HG03060 (cell line): Measurements from ENCODE around the gene ARL3.
"Not testable (repeated sequence)": the region's sequence is repeated elsewhere in the genome, so short reads cannot be mapped to it uniquely, and the experiment has no call there.

Source experiments
- ATAC-seq: cut with Tn5 transposase; IDR thresholded peaks from one replicate; pipeline ENCODE4 v1.9.1; 2021; ENCODE audit warnings: low read depth, moderate number of reproducible peaks; ENCODE audit not compliant: unreplicated experiment

Gene ARL3, protein sequence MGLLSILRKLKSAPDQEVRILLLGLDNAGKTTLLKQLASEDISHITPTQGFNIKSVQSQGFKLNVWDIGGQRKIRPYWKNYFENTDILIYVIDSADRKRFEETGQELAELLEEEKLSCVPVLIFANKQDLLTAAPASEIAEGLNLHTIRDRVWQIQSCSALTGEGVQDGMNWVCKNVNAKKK

DNA sequence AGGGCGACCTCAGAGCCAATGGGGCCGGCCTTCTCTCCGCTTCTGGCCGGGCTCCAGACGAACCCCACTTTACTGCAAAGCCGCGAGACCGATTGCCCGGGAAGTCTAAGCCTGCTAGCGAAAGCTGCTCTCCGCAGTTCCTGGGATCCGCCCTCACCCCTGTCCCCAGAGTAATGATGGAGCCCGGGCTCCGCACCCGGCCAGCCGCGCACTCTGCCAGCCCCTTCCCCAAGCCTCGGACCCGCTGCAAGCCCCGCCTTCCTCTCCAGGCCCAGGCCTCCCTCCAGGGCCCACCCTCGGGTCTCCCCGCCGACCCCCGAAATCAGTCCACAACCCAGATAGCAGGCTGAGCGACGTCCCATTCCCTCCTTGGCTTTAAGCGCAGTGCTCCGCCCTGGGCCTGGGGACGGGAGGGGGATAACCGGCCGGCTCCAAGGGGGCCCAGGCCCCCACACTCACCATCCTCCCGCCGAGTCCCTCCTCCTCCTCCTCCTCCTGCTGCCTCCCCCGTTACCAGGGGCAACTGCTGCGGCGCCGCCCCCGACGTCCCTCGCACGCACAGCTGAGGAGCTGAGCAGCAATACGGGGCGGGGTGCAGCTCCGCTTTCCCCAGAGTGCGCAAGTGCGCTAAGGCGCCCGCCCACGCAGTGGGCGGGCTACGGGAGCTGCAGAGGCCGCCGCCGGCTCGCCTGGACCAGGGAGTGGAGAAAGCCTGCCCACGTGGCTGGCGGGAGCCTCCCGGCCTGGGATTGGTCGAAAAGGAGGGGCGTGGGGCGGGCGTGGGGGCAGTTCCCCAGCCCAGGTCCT, at the start of gene ARL3:
Gene ARL3, minus strand, starts transcription at position 584 of the 807 bp plus-strand sequence. Its CDS starts 122 bp downstream, at position 462.
- peak; percentile 50 for ATAC-seq

DNA sequence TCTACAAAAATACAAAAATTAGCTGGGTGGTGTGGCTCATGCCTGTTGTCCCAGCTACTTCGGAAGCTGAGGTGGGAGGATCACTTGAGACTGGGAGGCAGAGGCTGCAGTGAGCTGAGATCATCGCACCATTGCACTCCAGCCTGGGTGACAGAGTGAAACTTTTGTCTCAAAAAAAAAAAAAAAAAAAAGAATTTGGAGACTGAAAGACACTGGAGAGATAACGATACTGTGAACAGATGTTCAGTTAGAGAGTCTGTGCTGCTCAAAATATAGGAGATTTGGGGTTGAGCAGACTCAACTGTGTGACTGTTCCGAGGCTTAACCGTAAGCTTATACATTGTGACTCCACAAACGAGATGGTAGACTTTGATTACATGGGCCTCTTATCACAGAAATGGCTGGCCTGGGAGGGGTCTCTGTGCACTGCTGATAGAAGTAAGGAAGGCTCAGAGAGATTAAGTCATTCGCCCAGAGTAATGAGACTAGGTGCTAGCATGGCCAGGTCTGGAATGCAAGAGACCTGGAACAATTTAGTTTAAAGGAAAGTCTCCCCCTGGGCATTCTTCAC, 48.9 kb upstream of the ARL3 start:
- ATAC-seq, result no peak

DNA sequence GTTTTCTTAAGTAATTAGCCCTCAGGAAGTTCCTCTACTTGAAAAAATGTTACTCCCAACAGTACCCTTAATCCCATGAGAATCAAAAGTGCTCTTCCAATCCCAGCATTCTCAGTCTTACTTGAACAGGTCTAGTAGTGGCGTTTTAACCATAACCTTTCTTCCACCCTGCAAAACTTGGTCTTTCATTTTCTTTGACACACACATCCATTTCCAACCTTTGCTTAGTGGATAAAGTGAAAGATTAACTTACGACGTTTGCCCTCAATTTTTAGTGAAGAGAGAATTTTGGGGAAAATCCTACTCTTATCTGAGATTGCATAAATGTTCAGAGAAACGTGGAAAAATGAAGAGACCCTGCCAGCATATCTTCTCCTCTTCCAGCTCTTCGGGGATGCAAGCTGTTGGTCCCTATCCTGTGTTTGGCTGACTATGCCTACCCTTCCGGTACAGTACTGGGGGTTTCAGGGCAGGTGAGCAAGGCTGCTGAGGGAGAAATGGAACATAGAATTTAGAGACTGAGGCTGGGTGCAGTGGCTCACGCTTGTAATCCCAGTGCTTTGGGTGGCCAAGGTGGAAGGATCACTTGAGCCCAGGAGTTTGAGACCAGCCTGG, 48.3 kb upstream of the ARL3 start:
- ATAC-seq, result no peak

DNA sequence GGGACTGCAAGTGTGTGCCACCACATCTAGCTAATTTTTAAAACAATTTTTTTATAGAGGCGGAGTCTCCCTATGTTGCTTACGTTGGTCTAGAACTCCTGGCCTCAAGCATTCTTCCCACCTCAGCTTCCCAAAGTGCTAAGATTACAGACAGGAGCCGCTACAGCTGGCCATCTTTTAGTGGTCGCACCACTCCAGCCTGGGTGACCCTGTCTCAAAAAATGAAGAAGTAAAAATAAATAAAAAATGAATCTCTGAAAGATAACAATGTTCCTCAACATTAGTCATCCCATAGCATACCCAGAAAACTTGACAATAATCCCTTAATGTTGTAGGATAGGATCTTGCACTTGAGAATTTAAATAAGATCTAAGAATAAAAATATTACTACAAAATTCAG, 47.8 kb upstream of the ARL3 start:
- ATAC-seq, result no peak

DNA sequence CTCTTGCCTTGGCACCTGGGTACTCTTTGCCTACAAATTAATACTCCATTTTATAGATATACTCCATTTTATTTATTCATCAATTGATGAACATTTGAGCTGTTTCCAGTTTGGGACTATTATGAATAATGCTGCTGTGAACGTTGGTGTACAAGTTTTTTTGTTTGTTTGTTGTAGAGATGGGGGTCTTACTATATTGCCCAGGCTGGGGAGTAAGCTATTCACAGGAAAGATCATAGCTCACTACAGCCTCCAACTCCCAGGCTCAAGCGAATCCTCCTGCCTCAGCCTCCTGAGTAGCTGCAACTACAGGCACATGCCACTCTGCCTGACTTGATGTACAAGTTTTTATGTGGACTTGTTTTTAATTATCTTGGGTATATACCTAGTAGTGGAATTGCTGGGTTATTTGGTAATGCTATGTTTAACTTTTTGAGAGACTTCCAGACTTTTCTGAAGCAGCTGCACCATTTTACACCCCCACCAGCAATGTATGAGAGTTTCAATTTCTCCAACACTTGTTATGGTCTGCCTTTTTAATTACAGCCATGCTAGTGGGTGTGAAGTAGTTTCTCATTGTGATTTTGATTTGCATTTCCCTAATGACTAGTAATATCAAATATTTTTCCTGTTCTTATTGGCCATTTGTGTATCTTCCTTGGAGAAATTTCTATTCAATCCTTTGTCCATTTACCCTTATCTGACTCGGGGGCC, 45.5 kb upstream of the ARL3 start:
- ATAC-seq, result no peak

DNA sequence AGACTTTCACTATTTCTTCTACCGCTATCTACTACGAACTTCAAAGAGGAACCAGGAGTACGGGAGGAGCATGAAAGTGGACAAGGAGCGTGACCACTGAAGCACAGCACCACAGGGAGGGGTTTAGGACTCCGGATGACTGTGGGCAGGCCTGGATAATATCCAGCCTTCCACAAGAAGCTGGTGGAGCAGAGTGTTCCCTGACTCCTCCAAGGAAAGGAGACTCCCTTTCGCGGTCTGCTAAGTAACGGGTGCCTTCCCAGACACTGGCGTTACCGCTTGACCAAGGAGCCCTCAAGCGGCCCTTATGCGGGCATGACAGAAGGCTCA, 44.7 kb upstream of the ARL3 start:
- not testable (repeated sequence) for ATAC-seq

DNA sequence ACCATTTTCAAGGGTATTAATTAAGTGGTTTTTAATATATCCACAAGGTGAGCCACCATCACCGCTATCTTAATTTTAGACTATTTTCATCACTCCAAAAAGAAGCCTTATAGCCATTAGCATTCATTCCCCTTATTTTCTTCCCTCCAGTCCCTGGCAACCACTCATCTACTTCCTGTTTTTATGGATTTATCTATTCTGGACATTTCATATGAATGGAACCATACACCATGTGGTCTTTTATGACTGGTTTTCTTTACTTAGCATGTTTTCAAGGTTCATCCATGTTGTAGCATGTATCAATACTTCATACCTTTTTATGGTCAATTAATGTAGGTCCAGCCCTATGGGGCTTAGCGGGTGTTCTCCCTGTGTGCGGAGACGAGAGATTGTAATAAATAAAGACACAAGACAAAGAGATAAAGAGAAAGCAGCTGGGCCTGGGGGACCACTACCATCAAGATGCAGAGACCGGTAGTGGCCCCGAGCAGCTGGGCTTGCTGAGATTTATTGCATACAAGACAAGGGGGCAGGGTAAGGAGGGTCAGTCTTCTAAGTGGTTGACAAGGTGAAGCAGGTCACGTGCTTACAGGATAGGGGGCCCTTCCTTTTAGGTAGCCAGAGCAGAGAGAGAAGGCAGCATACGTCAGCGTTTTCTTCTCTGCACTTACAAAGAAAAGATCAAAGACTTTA, 44.2 kb upstream of the ARL3 start:
- ATAC-seq, result no peak

DNA sequence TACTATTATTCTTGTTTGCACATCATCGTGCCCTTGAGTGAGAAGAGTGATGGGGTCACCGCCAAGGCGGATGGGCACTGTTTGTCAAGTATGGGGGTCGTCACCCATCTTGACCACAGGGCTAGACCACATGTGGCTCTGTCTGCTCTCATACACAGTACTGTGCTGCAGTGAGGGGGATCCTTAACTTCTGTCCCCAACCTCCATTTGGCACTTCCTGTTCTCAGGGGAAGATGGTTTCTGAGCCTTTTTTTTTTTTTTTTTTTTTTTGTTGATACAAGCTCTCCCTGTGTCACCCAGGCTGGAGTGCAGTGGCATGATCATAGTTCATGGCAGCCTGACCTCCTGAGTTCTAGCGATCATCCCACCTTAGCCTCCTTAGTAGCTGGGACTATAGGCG, 43.1 kb upstream of the ARL3 start:
- no peak for ATAC-seq

DNA sequence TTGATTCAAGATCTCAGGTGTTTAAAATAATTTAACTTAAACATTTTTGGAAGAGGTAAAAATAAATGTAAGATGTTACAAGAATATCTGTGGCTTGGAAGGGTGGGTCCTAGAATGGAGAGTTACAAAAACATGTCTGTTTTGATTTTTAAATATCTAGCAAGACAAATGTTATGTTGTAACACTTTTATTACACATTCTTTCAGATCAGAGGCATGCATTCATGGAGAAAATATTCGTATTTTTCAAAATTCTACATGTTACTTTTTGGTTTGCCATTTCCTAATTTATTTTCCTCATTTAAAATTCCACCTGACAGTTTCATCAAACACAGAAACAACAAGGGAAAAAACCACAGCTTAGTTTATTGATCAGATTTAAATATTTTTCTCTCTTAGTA, 39.5 kb upstream of the ARL3 start:
- no peak for ATAC-seq

DNA sequence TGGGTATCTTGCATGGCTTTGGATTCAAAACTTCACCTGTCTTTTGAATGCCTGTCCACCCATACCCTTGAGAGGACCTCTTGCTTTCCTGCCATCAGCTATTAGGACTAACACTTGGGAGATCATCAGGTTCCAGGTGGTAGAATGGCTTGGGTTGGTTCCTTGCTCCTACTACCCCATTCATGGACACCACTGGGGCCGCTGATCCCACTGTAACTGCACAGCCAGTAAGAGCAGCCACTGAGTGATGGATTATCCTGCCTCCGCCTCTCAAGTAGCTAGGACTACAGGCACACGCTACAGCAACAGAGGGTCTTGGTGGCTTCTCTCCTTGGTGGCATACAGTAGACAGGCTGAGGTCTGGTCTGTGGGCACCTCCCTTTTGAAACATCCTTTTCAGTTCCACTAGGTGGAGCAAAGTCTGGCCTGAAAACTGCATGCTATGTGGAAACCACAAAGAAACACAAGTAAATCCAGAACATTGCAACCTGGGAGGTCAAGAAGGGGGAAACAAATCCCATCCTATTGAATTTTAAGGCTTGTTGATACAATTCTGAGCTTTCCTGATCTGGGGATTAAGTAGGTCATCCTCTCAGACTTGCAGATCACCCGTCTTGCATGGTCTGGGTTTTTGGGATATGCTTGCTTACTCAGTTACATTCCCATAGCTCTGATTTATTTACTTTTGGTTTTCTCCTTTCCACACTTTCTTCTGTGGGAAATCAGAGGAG, 38.9 kb upstream of the ARL3 start:
- ATAC-seq, result no peak

DNA sequence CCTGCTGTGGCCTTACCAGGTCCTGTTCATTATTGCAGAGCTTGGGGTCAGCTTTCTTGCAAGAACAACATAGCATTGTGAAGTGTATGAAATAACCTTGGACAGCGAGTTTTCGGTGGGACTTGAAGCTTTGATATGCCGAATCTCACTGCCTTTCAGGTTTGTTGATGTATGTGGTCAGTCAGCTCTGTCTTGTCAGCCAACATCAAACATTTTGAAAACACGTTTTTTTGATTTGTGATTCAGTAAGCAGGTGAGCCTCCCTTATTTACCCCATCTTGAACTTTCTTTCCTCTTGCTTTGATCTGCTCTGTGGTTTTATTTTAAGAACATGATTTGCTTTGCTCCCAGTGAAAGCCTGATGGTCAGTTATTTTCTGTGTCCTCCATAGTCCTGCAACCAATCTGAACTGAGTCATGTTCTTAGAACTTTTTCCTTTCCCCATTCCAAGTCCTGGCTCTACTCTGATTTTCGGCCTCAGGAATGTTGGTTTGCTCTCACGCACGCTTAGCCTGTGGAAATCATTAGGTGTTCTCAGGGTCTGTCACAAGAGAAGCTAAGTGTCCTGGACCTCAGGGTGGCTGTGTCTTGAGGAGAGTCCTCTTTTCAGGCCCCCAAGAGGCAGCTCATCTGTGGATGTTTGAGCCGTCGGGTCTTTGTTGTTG, 38.2 kb upstream of the ARL3 start:
- ATAC-seq, result no peak

DNA sequence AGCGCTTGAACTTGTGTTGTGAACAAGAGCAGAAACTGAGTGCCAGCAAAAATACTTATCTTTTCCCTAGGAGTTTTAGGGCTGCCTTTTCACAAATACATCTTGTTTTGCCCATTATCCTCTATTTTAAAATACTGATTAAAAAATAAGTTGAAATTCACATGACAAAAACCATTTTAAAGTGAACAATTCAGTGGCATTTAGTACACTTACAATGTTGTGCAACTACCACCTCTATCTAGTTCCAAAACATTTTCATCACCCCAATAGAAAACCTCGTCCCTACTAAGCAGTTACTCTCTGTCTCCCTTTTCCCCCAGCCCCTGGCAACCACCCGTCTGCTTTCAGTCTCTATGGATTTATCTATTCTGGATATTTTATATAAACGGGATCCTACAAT, 31.0 kb upstream of the ARL3 start:
- no peak for ATAC-seq

DNA sequence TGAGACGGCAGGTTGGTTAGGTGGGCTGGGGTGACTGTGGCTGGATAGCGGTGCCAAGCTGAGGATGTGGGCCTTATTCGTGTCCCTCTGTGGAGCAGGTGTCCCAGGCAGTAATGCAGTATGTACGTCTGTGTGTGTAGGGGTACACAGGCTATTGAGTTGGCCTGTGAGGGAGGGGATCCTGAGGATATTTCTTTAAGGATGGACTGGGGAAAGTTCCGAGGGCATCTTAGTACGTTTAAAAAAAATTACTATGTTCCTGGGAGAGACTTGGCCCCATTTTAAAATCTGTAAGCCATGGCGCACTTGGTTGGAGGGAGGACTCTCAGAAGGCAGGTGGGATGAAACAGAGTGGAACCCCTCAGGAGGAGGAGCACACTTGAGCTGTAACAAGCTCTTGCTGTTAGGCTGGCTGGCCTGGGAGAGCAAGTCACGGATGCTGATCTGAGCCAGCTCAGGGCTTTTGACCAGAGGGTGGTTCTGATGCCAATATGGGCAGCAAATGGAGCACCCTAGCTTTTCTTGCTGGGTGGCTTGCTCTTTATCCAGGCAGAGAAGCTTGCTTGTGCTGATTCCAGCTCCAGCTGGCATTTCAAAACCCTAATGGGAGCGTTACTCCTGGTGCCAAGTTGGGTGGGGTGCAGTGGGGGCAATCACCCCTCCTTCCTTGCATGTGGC, 30.3 kb upstream of the ARL3 start:
- no peak for ATAC-seq

DNA sequence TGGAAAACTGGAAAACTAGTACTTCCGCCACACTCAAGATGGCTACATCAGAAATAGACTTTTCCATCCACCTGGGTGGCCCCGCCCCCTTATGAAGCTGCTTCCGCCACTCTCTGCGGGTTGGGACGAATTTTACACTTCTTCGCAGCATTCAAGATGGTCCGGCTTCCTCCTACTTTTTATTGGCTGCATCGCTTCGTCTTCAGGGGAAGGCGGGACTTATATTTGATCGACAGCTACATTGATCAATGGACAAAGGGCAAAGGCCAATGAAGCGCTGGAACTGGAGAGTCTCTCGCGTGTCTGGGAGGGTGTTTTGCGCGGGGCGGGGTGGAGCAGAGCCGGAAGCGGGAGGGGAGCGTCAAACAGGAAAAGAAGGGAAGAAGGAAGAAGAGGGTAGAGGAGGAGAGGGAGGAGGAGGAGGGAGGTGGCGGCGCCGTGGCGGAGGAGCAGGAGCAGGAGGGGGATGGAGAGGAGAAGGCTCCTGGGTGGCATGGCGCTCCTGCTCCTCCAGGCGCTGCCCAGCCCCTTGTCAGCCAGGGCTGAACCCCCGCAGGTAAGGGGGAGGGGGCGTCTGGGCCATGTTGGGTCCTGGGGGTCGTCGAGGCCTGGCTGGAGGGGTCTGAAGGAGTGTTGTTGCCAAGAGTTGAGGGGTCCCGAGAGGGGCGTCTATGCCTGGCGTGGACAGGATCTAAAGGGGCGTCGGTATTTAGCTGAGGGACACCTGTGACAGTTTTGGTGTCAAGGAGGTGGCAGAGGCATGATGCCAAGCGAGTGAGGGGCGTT, 29.6 kb upstream of the ARL3 start, which contains the start of gene WBP1L:
Gene WBP1L, plus strand, starts transcription at position 361 of the 786 bp plus-strand sequence. Its CDS starts 106 bp downstream, at position 467.
- peak; percentile 99 for ATAC-seq

DNA sequence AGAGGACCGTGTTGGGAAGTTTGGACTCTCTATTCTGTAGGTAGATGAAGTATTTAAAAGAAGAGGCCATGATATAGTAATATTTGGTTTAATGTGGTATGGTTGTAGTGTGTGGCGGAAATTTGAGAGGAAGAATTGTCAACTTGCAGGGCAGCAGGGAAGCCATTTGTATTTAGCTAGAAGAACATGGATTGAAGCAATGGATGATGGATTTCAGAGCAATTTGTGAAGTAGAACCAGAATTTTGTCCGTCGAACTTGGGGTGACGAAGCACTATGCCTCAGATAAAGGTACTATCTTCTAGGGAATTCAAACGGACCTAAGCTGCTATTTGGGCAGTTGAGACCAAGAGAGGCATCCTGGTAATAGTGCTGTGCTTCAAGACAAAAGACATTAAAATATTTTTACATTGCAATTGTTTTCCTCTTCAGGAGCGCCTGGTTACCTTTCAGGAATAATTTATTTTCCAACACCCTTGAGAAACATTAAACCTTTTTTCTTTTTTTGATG, 28.9 kb upstream of the ARL3 start:
- no peak for ATAC-seq

DNA sequence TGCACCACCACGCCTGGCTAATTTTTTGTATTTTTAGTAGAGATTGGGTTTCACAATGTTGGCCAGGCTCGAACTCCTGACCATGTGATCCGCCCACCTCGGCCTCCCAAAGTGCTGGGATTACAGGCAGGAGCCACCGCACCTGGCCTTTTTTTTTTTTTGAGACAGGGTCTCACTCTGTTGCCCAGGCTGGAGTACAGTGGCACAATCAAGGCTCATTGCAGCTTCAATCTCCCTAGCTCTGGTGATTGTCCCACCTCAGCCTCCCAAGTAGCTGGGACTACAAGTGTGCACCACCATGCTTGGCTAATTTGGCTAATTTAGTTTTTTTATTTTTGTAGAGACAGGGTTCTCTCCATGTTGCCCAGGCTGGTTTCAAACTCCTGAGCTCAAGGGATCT, 28.1 kb upstream of the ARL3 start:
- ATAC-seq, result not testable (repeated sequence)

DNA sequence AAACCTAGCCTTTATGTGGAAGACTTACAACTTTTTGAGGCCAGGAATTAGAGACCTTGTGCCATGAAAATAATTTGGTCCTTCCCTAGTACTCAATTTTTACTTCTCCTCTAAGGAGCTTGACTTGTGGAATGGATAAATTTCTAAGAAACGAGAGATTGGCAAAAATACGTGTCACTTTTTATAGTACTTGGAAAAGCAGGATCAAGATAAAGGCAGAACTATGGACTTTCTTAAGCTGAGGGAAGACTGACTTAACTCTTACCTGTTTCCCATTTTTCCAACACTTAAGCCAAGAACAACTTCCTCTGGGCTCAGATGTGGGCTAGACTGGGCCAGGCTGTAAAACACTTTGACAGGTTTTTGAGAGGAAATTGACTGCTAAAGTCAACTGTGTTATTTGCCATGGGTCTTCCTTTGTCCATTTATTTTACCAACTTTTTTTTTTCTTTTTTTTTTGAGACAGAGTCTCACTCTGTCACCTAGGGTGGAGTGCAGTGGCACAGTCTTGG, 27.6 kb upstream of the ARL3 start:
- ATAC-seq, result no peak
